Stimulated activated CD8-positive, alpha-beta memory T cell treated with anti-CD3 and anti-CD28 coated beads, Interleukin-7, amount 100 ng/mL, for 4 hours (primary cell): ENCODE measurements around the gene GCSH.
"Not testable (repeated sequence)": the region's sequence is repeated elsewhere in the genome, so short reads cannot be mapped to it uniquely, and the experiment has no call there.

ENCODE experiments used
- DNase-seq, 2 donors: peaks; one replicate each; pipeline ENCODE4 v3.0.0-alpha.2; 2020; ENCODE audit warnings: low read depth in 2 of 2

GCSH gene

DNA sequence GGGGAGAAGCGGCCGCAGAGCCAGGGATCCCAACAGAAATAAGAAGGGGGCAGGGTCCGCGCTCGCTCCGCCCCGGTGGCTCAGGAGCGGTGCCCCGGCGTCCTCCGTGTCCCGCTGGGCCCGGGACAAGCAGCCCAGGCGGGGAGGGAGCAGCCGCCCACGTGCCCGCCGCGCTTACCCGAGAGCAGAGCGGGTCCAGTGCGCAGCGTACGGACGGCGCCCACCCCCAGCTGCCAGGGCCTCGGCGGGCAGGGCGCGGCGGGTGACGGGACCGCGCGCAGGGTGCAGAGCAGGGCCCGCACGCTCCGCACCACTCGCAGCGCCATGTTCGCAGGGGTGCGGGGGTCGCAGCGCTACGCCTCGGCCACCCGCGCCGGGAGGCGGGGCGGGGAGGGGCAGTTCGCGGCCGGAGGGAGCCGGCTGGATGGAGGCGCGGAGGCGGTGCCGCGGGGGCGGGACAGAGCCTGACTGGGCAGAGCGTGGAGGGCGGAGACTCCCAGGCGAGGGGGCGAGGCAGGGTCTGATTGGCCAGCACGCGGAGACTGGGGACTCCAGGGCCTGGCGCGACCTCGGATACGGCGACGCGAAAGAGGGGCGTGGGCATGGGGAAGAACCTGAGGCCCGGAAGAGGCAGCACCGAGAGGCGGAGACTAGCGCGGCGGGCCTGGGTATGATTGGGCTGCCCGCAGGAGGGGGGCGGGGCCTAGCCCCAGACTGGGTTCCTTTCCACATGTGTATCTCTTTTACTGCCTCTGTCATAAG lies at the start of gene GCSH:
TSS of gene GCSH (minus strand) at position 443 of the 762 bp plus-strand sequence. CDS start at position 326, 117 bp downstream.
- peak; percentile 96 to 99 for DNase-seq

DNA sequence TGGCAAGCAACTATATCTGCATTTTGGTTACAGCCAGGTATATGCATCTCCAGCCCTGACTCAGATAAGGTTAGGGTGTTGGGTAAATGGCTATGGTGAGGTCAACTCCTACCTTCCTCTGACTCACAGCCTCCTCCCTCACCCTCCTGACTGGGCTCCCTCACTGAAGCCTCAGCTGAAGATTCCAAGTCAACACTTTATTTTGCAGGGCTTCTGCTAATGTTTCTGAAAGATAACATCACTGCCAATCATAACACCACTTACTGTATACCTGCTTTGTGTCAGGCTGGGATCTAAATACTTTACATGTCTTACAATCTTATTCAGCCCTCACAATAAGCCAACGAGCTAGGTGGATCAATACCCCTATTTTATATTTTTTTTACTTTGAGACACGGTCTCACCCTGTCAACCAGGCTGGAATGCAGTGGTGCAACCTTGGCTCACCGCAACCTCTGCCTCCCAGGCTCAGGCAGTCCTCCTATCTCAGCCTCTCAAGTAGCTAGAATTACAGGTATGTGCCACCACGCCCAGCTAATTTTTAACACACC lies 47.8 kb upstream of the GCSH start:
- DNase-seq = no peak

DNA sequence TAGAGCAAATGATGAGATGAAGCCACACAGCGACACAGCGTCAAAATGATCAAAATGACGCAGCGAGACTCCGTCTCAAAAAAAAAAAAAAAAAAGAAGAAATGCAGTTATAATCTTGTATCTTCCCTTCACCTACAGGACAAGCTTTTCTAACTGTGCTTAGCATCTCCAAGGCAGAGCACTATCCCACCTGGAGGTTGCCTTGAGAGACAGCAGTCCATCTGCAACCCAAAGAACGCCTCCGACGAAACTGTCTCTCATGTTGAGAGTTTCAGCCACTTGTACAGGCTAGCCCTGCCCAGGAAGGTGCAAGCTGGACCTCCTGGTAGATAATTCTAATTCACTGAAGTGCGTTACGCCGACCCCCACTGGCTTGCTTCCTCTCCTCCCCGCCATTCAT lies 46.7 kb upstream of the GCSH start:
- DNase-seq = no peak

DNA sequence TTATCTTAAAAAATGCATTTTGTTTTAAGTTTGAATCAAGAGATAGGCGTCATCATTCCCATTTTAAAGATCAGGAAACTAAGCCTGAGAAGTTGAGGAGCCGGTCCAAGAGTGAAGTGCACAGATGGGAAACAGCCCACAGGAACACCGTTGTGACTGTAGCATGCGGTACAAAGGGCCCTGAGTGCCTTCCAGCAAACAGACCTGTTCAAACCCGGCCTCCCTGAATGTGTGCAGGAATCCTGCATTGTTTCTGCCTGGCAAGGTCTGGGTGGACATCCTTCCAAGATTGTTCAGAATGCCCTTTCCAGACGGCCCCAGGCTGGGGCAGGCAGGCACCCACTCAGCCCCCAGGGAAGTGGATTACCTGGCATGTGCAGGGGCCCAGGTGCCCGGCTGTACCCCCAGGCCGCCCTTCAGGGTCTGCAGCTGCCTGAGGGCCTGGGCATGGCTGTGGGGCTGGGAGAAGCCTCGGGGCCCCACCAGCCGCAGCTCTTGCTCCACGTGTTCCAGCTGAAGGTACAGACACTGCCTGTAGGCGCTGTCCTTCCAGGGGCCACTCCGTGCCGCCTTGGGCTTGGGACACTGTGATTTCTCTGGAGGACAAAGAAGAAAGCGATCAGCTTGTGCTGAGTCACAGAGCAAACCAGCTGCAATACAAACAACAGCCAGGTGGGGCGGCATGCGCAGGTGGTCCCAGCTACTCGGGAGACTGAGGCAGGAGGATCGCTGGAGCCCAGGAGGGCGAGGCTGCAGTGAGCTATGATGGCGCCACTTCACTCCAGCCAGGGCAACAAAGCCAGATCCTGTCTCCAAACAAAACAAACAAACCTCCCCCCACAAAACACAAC lies 45.0 kb upstream of the GCSH start:
- DNase-seq = no peak

GRCh38 chr16:81138831-81139557 lies 42.8 kb upstream of the GCSH start:
- no peak for DNase-seq

DNA sequence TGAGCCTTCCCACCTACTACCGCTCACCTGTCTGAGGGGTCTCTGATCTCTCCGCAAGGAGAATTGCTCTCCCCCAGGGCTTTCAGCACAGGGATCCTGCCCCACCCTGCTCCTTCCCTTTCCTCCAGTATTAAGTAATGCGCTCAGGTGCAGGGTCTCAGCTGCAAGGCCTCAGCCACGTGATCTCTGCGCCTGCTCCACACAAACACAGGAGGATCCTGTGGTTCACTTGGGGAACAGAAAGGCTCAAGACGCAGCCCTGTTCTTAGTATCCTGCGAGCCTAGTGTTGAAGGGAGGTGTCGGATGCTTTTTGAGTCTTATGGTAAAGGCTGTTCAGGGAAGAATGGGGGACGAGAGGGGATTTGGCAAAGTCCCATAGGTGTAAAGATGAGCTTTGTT lies 41.6 kb upstream of the GCSH start:
- DNase-seq = no peak

DNA sequence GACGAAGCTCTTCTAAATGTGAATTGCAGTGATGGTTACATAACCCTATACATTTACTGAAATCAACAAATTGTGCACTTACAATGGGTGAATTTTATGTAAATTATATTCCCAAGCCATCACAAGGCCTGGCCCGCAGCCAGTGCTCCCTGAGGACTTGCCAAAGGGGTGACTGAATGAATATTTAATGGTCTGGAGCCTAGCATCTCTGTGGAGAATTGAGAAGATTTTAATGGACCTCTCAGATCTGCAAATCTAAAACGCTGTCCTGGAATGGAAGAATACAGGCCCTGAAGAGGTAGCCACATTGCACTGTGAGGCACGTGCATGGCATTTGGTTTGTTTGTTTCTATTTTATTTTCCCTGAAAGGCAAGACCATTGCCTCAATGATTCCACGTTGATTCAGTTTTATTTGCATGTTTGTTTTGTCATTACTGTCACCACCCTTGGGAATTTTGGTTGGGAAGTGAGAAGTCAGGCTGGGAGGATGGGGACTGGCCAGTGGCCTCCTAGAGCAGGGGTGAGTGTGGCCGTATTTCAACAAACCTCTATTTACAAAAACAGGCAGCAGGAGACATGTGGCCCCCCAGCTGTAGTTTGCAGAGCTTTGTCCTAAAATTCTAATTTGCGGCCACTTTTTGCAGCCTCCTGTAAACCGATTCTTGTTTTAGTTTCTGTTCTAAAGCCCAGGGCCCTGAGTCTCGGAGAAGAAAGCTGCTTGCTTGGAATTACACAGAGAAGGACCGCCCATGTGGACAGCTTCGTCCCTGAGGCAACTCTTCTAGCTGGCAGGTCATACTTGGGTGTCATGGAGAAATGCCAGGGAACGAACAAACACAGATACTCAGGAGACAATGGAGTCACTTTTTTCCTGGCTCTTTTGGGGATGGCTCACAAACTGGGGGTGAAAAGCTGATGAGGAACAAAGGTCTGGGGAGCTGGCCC lies 40.5 kb upstream of the GCSH start:
- no peak for DNase-seq

DNA sequence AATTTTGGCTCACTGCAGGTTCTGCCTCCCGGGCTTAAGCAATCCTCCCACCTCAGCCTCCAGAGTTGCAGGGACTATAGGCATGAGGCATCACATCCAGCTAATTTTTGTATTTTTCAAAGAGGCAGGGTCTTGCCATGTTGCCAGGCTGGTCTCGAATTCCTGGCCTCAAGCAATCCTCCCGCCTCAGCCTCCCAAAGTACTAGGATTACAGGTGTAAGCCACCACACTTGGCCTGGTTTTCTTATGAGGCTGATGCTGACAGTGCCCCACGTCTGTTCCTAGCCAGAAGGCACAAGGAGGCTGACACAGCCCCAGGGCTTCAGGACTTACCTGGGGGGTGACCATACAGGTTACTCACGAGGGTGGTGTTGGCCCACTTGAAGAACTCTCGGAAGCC lies 33.9 kb upstream of the GCSH start:
- DNase-seq = no peak

DNA sequence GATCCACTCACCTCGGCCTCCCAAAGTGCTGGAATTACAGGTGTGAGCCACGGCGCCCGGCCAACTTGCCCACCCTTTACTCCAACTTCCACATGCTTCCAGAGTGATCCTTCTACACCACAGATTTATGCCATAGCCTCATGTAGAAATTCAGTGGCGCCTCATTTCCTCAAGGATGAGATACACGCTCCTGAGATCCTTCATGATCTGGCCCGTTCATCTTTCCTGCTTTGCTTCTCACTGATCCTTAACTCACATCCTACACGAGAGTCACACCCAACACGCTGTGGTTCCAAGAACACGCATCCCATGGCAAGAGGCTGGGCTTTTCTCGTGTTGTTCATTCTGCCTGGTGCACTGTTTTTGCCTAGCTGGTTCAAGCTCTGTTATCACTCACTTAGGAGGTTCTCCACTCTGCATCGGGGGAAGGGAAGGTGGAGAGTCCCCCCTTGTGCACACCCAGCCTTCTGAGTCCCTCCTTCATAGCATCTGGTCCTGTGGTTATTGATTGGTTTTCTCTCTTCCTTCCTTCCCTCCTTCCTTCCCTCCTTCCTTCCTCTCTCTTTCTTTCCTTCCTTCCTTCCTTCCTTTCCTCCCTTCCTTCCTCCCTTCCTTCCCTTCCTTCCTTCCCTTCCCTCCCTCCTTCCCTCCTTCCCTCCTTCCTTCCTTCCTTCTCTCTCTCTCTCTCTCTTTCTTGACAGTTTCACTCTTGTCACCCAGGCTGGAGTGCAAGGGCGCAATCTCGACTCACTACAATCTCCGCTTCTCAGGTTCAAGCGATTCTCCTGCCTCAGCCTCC lies 32.7 kb upstream of the GCSH start:
- no peak for DNase-seq

- no peak for DNase-seq
These were observed 30.9 kb upstream of the GCSH start for GRCh38 chr16:81127051-81127450.

- no peak for DNase-seq
These were observed 27.1 kb upstream of the GCSH start for GRCh38 chr16:81123092-81123852.

DNA sequence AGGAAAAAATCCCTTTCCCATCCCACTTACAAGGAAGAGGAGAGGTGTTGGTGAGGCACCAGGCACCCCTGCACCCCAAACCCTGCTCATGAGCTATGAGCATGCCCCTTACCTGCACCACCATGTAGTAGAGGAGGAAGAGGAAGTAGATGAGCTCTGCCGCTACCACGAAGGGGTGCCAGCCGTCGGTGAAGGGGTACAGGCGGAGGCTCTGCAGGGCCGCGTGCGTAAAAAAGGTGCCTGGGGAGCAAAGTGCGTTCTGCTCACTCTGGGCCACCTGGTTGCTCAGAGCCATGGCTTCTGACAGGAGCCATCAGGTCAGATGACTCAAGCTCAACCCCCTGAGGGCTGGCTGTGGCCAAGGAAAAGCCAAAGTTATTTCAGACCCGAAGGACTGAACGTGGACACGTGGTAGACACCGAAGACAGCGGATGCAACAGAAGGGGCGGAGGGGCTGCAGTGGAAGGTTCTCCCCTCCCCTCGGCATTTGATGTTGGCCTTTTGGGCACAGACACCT lies 25.3 kb upstream of the GCSH start:
- no peak for DNase-seq

- no peak for DNase-seq
These were observed 21.2 kb upstream of the GCSH start for GRCh38 chr16:81117436-81117835.

GRCh38 chr16:81116285-81116684 lies 20.1 kb upstream of the GCSH start:
- no peak for DNase-seq

DNA sequence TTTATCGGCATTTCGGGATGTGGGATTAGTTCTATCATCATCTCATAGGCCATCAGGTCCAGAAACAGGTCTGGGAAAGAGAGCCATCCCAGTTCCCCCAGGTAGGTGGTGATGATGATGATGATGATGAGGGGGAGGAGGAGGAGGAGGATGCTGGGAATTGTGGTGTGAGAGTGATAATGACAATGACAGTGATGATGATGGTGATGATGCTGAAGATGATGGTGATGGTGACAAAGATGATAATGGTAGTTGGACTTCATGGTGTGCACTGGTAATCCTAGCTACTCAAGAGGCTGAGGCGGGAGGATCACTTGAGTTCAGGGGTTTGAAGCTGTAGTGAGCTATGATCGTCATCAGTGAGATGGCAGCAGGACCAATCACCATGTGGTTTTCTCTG lies 16.3 kb upstream of the GCSH start:
- DNase-seq = no peak

DNA sequence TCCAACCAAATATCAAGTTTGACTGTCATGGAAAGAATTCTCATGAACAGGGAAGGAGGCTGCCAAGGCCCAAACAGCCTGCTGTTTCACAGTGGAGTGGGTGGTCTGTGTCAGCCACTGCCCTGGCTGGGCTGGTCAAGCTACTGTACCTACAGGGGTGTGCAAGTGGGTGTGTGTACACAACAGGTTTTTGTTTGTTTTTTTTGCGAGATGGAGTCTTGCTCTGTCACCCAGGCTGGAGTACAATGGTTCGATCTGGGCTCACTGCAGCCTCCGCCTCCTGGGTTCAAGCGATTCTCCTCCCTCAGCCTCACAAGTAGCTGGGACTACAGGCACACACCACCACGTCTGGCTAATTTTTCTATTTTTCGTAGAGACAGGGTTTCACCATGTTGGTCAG lies 13.1 kb upstream of the GCSH start:
- not testable (repeated sequence) for DNase-seq

DNA sequence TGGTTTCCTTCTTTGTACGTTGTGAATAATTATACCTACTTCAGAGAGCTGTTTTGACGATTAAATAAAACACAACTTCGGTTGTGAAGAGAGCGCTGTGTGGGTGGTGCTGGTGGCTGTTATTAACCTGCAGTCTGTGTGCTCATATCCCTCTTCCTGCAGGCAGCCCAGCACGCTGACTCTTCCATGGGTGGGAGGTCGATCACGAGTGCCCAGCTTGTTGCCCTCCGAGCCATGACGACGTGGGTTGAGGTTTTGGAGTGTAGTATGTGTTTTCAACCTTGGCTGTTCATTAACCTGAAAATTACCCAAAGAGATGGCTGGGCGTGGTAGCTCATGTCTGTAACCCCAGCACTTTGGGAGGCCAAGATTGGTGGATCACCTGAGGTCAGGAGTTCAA lies 11.3 kb upstream of the GCSH start:
- DNase-seq = no peak

- DNase-seq = no peak
These were observed 10.8 kb upstream of the GCSH start for GRCh38 chr16:81106826-81107503.

DNA sequence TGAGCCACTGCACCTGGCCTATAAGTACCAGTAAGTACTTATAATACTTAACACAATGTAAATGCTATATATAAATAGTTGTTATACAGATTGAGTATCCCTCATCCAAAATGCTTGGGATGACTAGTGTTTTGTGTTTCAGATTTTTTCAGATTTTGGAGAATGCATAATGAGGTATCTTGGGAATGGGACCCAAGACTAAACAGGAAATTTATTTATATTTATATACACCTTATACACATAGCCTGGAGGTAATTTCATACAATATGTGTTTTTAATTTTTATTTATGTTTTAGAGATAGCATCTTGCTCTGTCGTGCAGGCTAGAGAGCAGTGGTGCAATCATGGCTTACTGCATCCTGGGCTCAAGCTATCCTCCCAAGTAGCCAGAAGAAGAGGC lies 9.8 kb upstream of the GCSH start:
- no peak for DNase-seq
